ENCODE data around the gene PLCL1.

PLCL1 gene

GRCh38 chr2:197852108-197852507 lies 47.7 kb downstream of the PLCL1 start:
- H3K27ac Mint-ChIP-seq = no peak overlapping the region
- peaks cover 33% of the 10 kb centered on the region for H3K4me1 Mint-ChIP-seq
- H3K4me3 Mint-ChIP-seq = no peak overlapping the region
- CTCF ChIA-PET = interaction anchor here (1.5 to 2.5 kb wide), 3 partner anchors 15 to 275 kb away, joined by 4 to 17 read pairs (median 6); no protein-coding TSS in a partner anchor
- no peaks in the 10 kb centered on the region for H3K36me3 Mint-ChIP-seq
- no peaks in the 10 kb centered on the region for H3K27me3 Mint-ChIP-seq
- no peaks in the 10 kb centered on the region for H3K9me3 Mint-ChIP-seq
- DNase-seq = no peak

GRCh38 chr2:197853549-197853948 lies 49.2 kb downstream of the PLCL1 start:
- Mint-ChIP-seq H3K4me1 (peaks cover 19% of the 10 kb centered on the region), H3K27me3 (no peaks in the 10 kb centered on the region), H3K27ac (no peak overlapping the region), H3K9me3 (peaks cover 6% of the 10 kb centered on the region), H3K36me3 (peaks cover 2% of the 10 kb centered on the region), H3K4me3 (no peak overlapping the region)
- CTCF ChIA-PET = interaction anchor here (1.5 to 1.8 kb wide), 2 partner anchors 272 to 274 kb away, joined by 4 to 6 read pairs; no protein-coding TSS in a partner anchor
- DNase-seq = no peak

GRCh38 chr2:197857476-197858107 lies 53.2 kb downstream of the PLCL1 start:
- H3K36me3 Mint-ChIP-seq = peaks cover 2% of the 10 kb centered on the region
- H3K27me3 Mint-ChIP-seq = no peaks in the 10 kb centered on the region
- CTCF ChIA-PET = no interaction called here
- H3K4me3 Mint-ChIP-seq = no peak overlapping the region
- no peak for DNase-seq
- no peak overlapping the region for H3K27ac Mint-ChIP-seq
- H3K4me1 Mint-ChIP-seq = peaks cover under 1% of the 10 kb centered on the region
- peaks cover 15% of the 10 kb centered on the region for H3K9me3 Mint-ChIP-seq

- Mint-ChIP-seq H3K27me3 (no peaks in the 10 kb centered on the region), H3K27ac (no peak overlapping the region), H3K4me3 (no peak overlapping the region), H3K4me1 (peaks cover 2% of the 10 kb centered on the region), H3K9me3 (peaks cover 15% of the 10 kb centered on the region), H3K36me3 (peaks cover 2% of the 10 kb centered on the region)
- DNase-seq = no peak
- CTCF ChIA-PET = no interaction called here
Observed at GRCh38 chr2:197858607-197859140, 54.3 kb downstream of the PLCL1 start.

- no peak for DNase-seq
- CTCF ChIA-PET = interaction anchor here (1.0 kb wide), 1 partner anchor 15 kb away, joined by 3 read pairs; no protein-coding TSS in a partner anchor
- no peak overlapping the region for H3K27ac Mint-ChIP-seq
- H3K36me3 Mint-ChIP-seq = peaks cover 2% of the 10 kb centered on the region
- H3K4me3 Mint-ChIP-seq = no peak overlapping the region
- H3K9me3 Mint-ChIP-seq = peaks cover 15% of the 10 kb centered on the region
- no peaks in the 10 kb centered on the region for H3K27me3 Mint-ChIP-seq
- peaks cover 3% of the 10 kb centered on the region for H3K4me1 Mint-ChIP-seq
Observed at GRCh38 chr2:197862246-197862955, 58.0 kb downstream of the PLCL1 start.

- Mint-ChIP-seq H3K4me1 (peaks cover 17% of the 10 kb centered on the region), H3K9me3 (peaks cover 8% of the 10 kb centered on the region), H3K4me3 (no peak overlapping the region), H3K27ac (no peak overlapping the region), H3K36me3 (no peaks in the 10 kb centered on the region), H3K27me3 (no peaks in the 10 kb centered on the region)
- CTCF ChIA-PET = no interaction called here
- DNase-seq = no peak
Observed at GRCh38 chr2:197863744-197864143, 59.4 kb downstream of the PLCL1 start.

GRCh38 chr2:197866455-197866854 lies 62.1 kb downstream of the PLCL1 start:
- no peaks in the 10 kb centered on the region for H3K9me3 Mint-ChIP-seq
- no peaks in the 10 kb centered on the region for H3K36me3 Mint-ChIP-seq
- no peak overlapping the region for H3K27ac Mint-ChIP-seq
- H3K4me1 Mint-ChIP-seq = peaks cover 44% of the 10 kb centered on the region
- no peak overlapping the region for H3K4me3 Mint-ChIP-seq
- no peaks in the 10 kb centered on the region for H3K27me3 Mint-ChIP-seq
- DNase-seq = no peak
- CTCF ChIA-PET = no interaction called here

- no peak overlapping the region for H3K4me3 Mint-ChIP-seq
- H3K9me3 Mint-ChIP-seq = no peaks in the 10 kb centered on the region
- no peak for DNase-seq
- no peaks in the 10 kb centered on the region for H3K36me3 Mint-ChIP-seq
- peaks cover 50% of the 10 kb centered on the region for H3K4me1 Mint-ChIP-seq
- CTCF ChIA-PET = no interaction called here
- H3K27ac Mint-ChIP-seq = no peak overlapping the region
- H3K27me3 Mint-ChIP-seq = no peaks in the 10 kb centered on the region
Observed at GRCh38 chr2:197867033-197867432, 62.6 kb downstream of the PLCL1 start.

- CTCF ChIA-PET = interaction anchor here (0.9 kb wide), 1 partner anchor 8 kb away, joined by 3 read pairs; no protein-coding TSS in a partner anchor
- no peaks in the 10 kb centered on the region for H3K27me3 Mint-ChIP-seq
- H3K4me1 Mint-ChIP-seq = peaks cover 52% of the 10 kb centered on the region
- no peak overlapping the region for H3K4me3 Mint-ChIP-seq
- H3K9me3 Mint-ChIP-seq = no peaks in the 10 kb centered on the region
- DNase-seq = no peak
- no peak overlapping the region for H3K27ac Mint-ChIP-seq
- no peaks in the 10 kb centered on the region for H3K36me3 Mint-ChIP-seq
Observed at GRCh38 chr2:197867624-197868023, 63.2 kb downstream of the PLCL1 start.

- H3K27ac Mint-ChIP-seq = no peak overlapping the region
- DNase-seq = no peak
- H3K4me1 Mint-ChIP-seq = peaks cover 51% of the 10 kb centered on the region
- CTCF ChIA-PET = interaction anchor here (0.9 kb wide), 1 partner anchor 9 kb away, joined by 3 read pairs; no protein-coding TSS in a partner anchor
- no peaks in the 10 kb centered on the region for H3K9me3 Mint-ChIP-seq
- no peak overlapping the region for H3K4me3 Mint-ChIP-seq
- no peaks in the 10 kb centered on the region for H3K36me3 Mint-ChIP-seq
- no peaks in the 10 kb centered on the region for H3K27me3 Mint-ChIP-seq
Observed at GRCh38 chr2:197868206-197868605, 63.8 kb downstream of the PLCL1 start.

- CTCF ChIA-PET = interaction anchor here (0.7 kb wide), 1 partner anchor 128 kb away, joined by 3 read pairs; no protein-coding TSS in a partner anchor
- Mint-ChIP-seq H3K4me3 (no peak overlapping the region), H3K4me1 (peaks cover 51% of the 10 kb centered on the region), H3K9me3 (no peaks in the 10 kb centered on the region), H3K27me3 (no peaks in the 10 kb centered on the region), H3K36me3 (no peaks in the 10 kb centered on the region), H3K27ac (peak overlapping the region; percentile 89)
- DNase-seq = no peak
Observed at GRCh38 chr2:197869041-197869440, 64.6 kb downstream of the PLCL1 start.

GRCh38 chr2:197869501-197870111 lies 65.2 kb downstream of the PLCL1 start:
- peak; percentile 28 for DNase-seq

GRCh38 chr2:197870137-197870536 lies 65.7 kb downstream of the PLCL1 start:
- Mint-ChIP-seq H3K36me3 (no peaks in the 10 kb centered on the region), H3K4me3 (peak overlapping the region; percentile 22), H3K27ac (peak overlapping the region; percentile 89), H3K9me3 (no peaks in the 10 kb centered on the region), H3K4me1 (peaks cover 51% of the 10 kb centered on the region), H3K27me3 (no peaks in the 10 kb centered on the region)
- CTCF ChIA-PET = interaction anchor here (1.3 kb wide), 1 partner anchor 18 kb away, joined by 4 read pairs; no protein-coding TSS in a partner anchor
- no peak for DNase-seq

More at GRCh38 chr2:197869501-197870111, 65.2 kb downstream of the PLCL1 start:
- peak overlapping the region; percentile 22 for H3K4me3 Mint-ChIP-seq
- CTCF ChIA-PET = no interaction called here
- no peaks in the 10 kb centered on the region for H3K36me3 Mint-ChIP-seq
- no peaks in the 10 kb centered on the region for H3K9me3 Mint-ChIP-seq
- H3K4me1 Mint-ChIP-seq = peaks cover 51% of the 10 kb centered on the region
- H3K27me3 Mint-ChIP-seq = no peaks in the 10 kb centered on the region
- peak overlapping the region; percentile 89 for H3K27ac Mint-ChIP-seq

GRCh38 chr2:197871780-197872456 lies 67.5 kb downstream of the PLCL1 start:
- CTCF ChIA-PET = no interaction called here
- Mint-ChIP-seq H3K27ac (no peak overlapping the region), H3K36me3 (no peaks in the 10 kb centered on the region), H3K4me1 (peaks cover 51% of the 10 kb centered on the region), H3K9me3 (no peaks in the 10 kb centered on the region), H3K4me3 (no peak overlapping the region), H3K27me3 (no peaks in the 10 kb centered on the region)
- DNase-seq = no peak

Data from activated naive CD4-positive, alpha-beta T cell treated with anti-CD3 and anti-CD28 coated beads, Interleukin-2, amount 10 ng/mL, durations not matched to agents 7 days and 5 days (primary cell).